Neural cell (in vitro differentiated cells): Measurements from ENCODE around the gene RASL10A.

Experiments
- CTCF ChIP-seq: fragments of 450-650 bp; IDR thresholded peaks from 2 replicates; pipeline ENCODE4 v1.5.1; 2014; ENCODE audit warnings: antibody characterized with exemption, mild to moderate bottlenecking, moderate library complexity; ENCODE audit not compliant: poor library complexity, severe bottlenecking
- EP300 ChIP-seq: fragments of 450-650 bp; conservative IDR thresholded peaks from 2 replicates; pipeline ENCODE4 v1.6.1; 2014; ENCODE audit warnings: antibody characterized with exemption, mild to moderate bottlenecking, moderate library complexity; ENCODE audit not compliant: poor library complexity, severe bottlenecking
- EZH2 ChIP-seq: fragments of 200-600, 300-800 bp; shearing (Covaris generic), sonication (generic); IDR thresholded peaks from 2 replicates; pipeline ENCODE4 v1.6.1; 2014; ENCODE audit warnings: antibody characterized with exemption, low read length, borderline replicate concordance, mild to moderate bottlenecking; ENCODE audit not compliant: insufficient read depth, poor library complexity, severe bottlenecking
- MXI1 ChIP-seq: fragments of 450-650 bp; conservative IDR thresholded peaks from 2 replicates; pipeline ENCODE4 v1.6.1; 2014; ENCODE audit warnings: antibody characterized with exemption, mild to moderate bottlenecking; ENCODE audit not compliant: poor library complexity, severe bottlenecking
- POLR2AphosphoS5 ChIP-seq: IDR thresholded peaks from 2 replicates; pipeline ENCODE4 v1.6.1; 2012
- RAD21 ChIP-seq: fragments of 450-650 bp; conservative IDR thresholded peaks from 2 replicates; pipeline ENCODE4 v1.6.1; 2014; ENCODE audit warnings: antibody characterized with exemption, mild to moderate bottlenecking, moderate library complexity
- SMC3 ChIP-seq: fragments of 450-650 bp; conservative IDR thresholded peaks from 2 replicates; pipeline ENCODE4 v1.6.1; 2014; ENCODE audit warnings: antibody characterized with exemption, mild to moderate bottlenecking, moderate library complexity; ENCODE audit not compliant: poor library complexity
- TAF1 ChIP-seq: IDR thresholded peaks from 2 replicates; pipeline ENCODE4 v1.6.1; 2012; ENCODE audit warnings: low read depth
- TF ChIP-seq, protein P1 (sequence below): IDR thresholded peaks from 2 replicates; pipeline ENCODE4 v1.6.1; 2012; ENCODE audit warnings: borderline replicate concordance

- TF ChIP-seq POLR2AphosphoS5 (no peak), EP300 (no peak), CTCF (no peak), EZH2 (no peak), RAD21 (no peak), TAF1 (no peak), SMC3 (no peak), MXI1 (no peak)
- TF ChIP-seq, protein P1, sequence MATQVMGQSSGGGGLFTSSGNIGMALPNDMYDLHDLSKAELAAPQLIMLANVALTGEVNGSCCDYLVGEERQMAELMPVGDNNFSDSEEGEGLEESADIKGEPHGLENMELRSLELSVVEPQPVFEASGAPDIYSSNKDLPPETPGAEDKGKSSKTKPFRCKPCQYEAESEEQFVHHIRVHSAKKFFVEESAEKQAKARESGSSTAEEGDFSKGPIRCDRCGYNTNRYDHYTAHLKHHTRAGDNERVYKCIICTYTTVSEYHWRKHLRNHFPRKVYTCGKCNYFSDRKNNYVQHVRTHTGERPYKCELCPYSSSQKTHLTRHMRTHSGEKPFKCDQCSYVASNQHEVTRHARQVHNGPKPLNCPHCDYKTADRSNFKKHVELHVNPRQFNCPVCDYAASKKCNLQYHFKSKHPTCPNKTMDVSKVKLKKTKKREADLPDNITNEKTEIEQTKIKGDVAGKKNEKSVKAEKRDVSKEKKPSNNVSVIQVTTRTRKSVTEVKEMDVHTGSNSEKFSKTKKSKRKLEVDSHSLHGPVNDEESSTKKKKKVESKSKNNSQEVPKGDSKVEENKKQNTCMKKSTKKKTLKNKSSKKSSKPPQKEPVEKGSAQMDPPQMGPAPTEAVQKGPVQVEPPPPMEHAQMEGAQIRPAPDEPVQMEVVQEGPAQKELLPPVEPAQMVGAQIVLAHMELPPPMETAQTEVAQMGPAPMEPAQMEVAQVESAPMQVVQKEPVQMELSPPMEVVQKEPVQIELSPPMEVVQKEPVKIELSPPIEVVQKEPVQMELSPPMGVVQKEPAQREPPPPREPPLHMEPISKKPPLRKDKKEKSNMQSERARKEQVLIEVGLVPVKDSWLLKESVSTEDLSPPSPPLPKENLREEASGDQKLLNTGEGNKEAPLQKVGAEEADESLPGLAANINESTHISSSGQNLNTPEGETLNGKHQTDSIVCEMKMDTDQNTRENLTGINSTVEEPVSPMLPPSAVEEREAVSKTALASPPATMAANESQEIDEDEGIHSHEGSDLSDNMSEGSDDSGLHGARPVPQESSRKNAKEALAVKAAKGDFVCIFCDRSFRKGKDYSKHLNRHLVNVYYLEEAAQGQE: no peak
These were observed 8.5 kb downstream of the RASL10A start for GRCh38 chr22:29306835-29307595.
